H9 (cell line): ENCODE data around the gene PRSS2. TPM values are rescaled to one million over a fixed set of nuclear protein-coding genes. Genes with fewer than 3 reads are reported as not detected.

ENCODE experiments used
- DNase-seq: peaks from one replicate; pipeline ENCODE4 v3.0.0-alpha.2; 2017
- H2AFZ ChIP-seq: one replicate; pipeline ENCODE4 v1.6.1; 2013; ENCODE audit warnings: mild to moderate bottlenecking, low read length, control low read depth, moderate library complexity
- H2AK5ac ChIP-seq: 2 replicates; pipeline ENCODE4 v1.6.1; 2013; ENCODE audit warnings: low read length, control low read depth, mixed read lengths; ENCODE audit not compliant: insufficient read length
- H2BK120ac ChIP-seq: one replicate; pipeline ENCODE4 v1.6.1; 2013; ENCODE audit warnings: low read depth, mild to moderate bottlenecking, low read length, control low read depth, inconsistent platforms; ENCODE audit not compliant: poor library complexity, severe bottlenecking
- H2BK12ac ChIP-seq: 2 replicates; pipeline ENCODE4 v1.6.1; 2013; ENCODE audit warnings: low read length, control low read depth, mixed read lengths, low read depth; ENCODE audit not compliant: insufficient read length
- H2BK15ac ChIP-seq: 2 replicates; pipeline ENCODE4 v1.6.1; 2013; ENCODE audit warnings: low read depth, low read length, control low read depth
- H2BK20ac ChIP-seq: one replicate; pipeline ENCODE4 v1.6.1; 2013; ENCODE audit warnings: low read depth, mild to moderate bottlenecking, low read length, control low read depth, inconsistent platforms; ENCODE audit not compliant: poor library complexity, severe bottlenecking
- H2BK5ac ChIP-seq: 2 replicates; pipeline ENCODE4 v1.6.1; 2013; ENCODE audit warnings: low read length, control low read depth, mixed read lengths; ENCODE audit not compliant: insufficient read length
- H3K14ac ChIP-seq: 2 replicates; pipeline ENCODE4 v1.6.1; 2013; ENCODE audit warnings: low read length, control low read depth; ENCODE audit not compliant: insufficient read depth
- H3K18ac ChIP-seq: 2 replicates; pipeline ENCODE4 v1.6.1; 2013; ENCODE audit warnings: low read depth, mild to moderate bottlenecking, mixed read lengths, low read length, control low read depth; ENCODE audit not compliant: insufficient read length
- H3K23ac ChIP-seq: 2 replicates; pipeline ENCODE4 v1.6.1; 2013; ENCODE audit warnings: low read length, control low read depth, mixed read lengths, low read depth; ENCODE audit not compliant: insufficient read length
- H3K23me2 ChIP-seq: 2 replicates; pipeline ENCODE4 v1.6.1; 2013; ENCODE audit warnings: low read depth, mild to moderate bottlenecking, mixed read lengths, low read length, control low read depth; ENCODE audit not compliant: insufficient read length, poor library complexity, severe bottlenecking
- H3K27ac ChIP-seq: 2 replicates; pipeline ENCODE4 v1.5.1; 2013; ENCODE audit warnings: low read length, control low read depth, mixed read lengths, low read depth; ENCODE audit not compliant: insufficient read length
- H3K27me3 ChIP-seq: 2 replicates; pipeline ENCODE4 v1.6.1; 2013; ENCODE audit warnings: low read length, control low read depth, inconsistent platforms; ENCODE audit not compliant: insufficient read depth
- H3K4ac ChIP-seq: 2 replicates; pipeline ENCODE4 v1.6.1; 2013; ENCODE audit warnings: low read depth, mild to moderate bottlenecking, control low read depth, inconsistent platforms, low read length, moderate library complexity
- H3K4me1 ChIP-seq: 2 replicates; pipeline ENCODE4 v1.6.1; 2013; ENCODE audit warnings: low read length, control low read depth, inconsistent platforms; ENCODE audit not compliant: insufficient read depth
- H3K4me2 ChIP-seq: 2 replicates; pipeline ENCODE4 v1.6.1; 2013; ENCODE audit warnings: low read length, control low read depth, mixed read lengths; ENCODE audit not compliant: insufficient read length, insufficient read depth
- H3K56ac ChIP-seq: 2 replicates; pipeline ENCODE4 v1.6.1; 2013; ENCODE audit warnings: low read depth, mild to moderate bottlenecking, mixed read lengths, low read length, control low read depth; ENCODE audit not compliant: insufficient read length
- H3K79me1 ChIP-seq: 2 replicates; pipeline ENCODE4 v1.6.1; 2013; ENCODE audit warnings: low read depth, mild to moderate bottlenecking, moderate library complexity, low read length, control low read depth, inconsistent platforms; ENCODE audit not compliant: insufficient read depth, poor library complexity, severe bottlenecking
- H3K79me2 ChIP-seq: 2 replicates; pipeline ENCODE4 v1.6.1; 2013; ENCODE audit warnings: low read length, control low read depth, inconsistent platforms; ENCODE audit not compliant: insufficient read depth
- H3K9ac ChIP-seq: 2 replicates; pipeline ENCODE4 v1.6.1; 2013; ENCODE audit warnings: low read length, control low read depth, mixed read lengths; ENCODE audit not compliant: insufficient read length; ENCODE audit errors: extremely low read depth
- H3K9me3 ChIP-seq: one replicate; pipeline ENCODE4 v1.6.1; 2013; ENCODE audit warnings: low read depth, low read length, inconsistent platforms; ENCODE audit not compliant: control insufficient read depth
- H3T11ph ChIP-seq: one replicate; pipeline ENCODE4 v1.6.1; 2013; ENCODE audit warnings: mild to moderate bottlenecking, low read length, control low read depth, inconsistent platforms
- H4K20me1 ChIP-seq: one replicate; pipeline ENCODE4 v1.6.1; 2013; ENCODE audit not compliant: control insufficient read depth, insufficient read length, insufficient read depth
- H4K5ac ChIP-seq: 2 replicates; pipeline ENCODE4 v1.6.1; 2013; ENCODE audit warnings: low read depth, mild to moderate bottlenecking, mixed read lengths, low read length, control low read depth; ENCODE audit not compliant: insufficient read length
- H4K8ac ChIP-seq: replicated peaks from 2 replicates; pipeline ENCODE4 v1.6.1; 2013; ENCODE audit warnings: low read length, control low read depth, mixed read lengths, low read depth; ENCODE audit not compliant: insufficient read length
- H4K91ac ChIP-seq: 2 replicates; pipeline ENCODE4 v1.6.1; 2013; ENCODE audit warnings: low read depth, mild to moderate bottlenecking, moderate library complexity, mixed read lengths, low read length, control low read depth; ENCODE audit not compliant: insufficient read length
- H3K27ac Mint-ChIP-seq, 3 experiments: 2 replicates in 2 of 3; 3 replicates in 1 of 3; pipeline ENCODE4 v1.8.0; 2020 to 2021; ENCODE audit warnings: mixed read lengths in 3 of 3, mild to moderate bottlenecking in 1 of 3, moderate library complexity in 1 of 3
- H3K27me3 Mint-ChIP-seq: 2 replicates; pipeline ENCODE4 v1.8.0; 2021; ENCODE audit warnings: low read depth, mild to moderate bottlenecking, moderate library complexity, mixed read lengths
- H3K36me3 Mint-ChIP-seq, 3 experiments: 2 replicates in 2 of 3; 3 replicates in 1 of 3; pipeline ENCODE4 v1.8.0; 2020 to 2021; ENCODE audit warnings: low read depth in 3 of 3, mixed read lengths in 3 of 3; ENCODE audit not compliant: insufficient read depth in 1 of 3
- H3K4me1 Mint-ChIP-seq, 2 experiments: 2 replicates each; pipeline ENCODE4 v1.8.0; 2020; ENCODE audit warnings: mixed read lengths in 2 of 2
- H3K4me3 Mint-ChIP-seq, 2 experiments: 2 replicates in 1 of 2; 3 replicates in 1 of 2; pipeline ENCODE4 v1.8.0; 2020 to 2021; ENCODE audit warnings: mild to moderate bottlenecking in 2 of 2, mixed read lengths in 2 of 2, moderate library complexity in 1 of 2
- H3K9me3 Mint-ChIP-seq, 2 experiments: 2 replicates in 1 of 2; 3 replicates in 1 of 2; pipeline ENCODE4 v1.8.0; 2020; ENCODE audit warnings: mild to moderate bottlenecking in 2 of 2, mixed read lengths in 2 of 2, moderate library complexity in 1 of 2
- WGBS: extraction: QIAGEN DNeasy Blood & Tissue Kit; methylation state at CpG from one replicate; pipeline ENCODE4 v1.1.7; 2013; ENCODE audit warnings: missing lambda C conversion rate, low lambda C conversion rate, mixed read lengths; ENCODE audit not compliant: insufficient read length; ENCODE audit errors: extremely low coverage; 5-methylcytosine and 5-hydroxymethylcytosine counted together
- total RNA-seq: library from RNA; stranded (reverse); gene quantifications from 2 replicates; pipeline ENCODE4 v1.2.1, GENCODE V29; 2021
- TF ChIP-seq, protein P1 (sequence below): fragments of 200-600 bp; sonication (generic); conservative IDR thresholded peaks from 3 replicates; pipeline ENCODE4 v1.8.0; 2021; ENCODE audit warnings: antibody characterized with exemption, mild to moderate bottlenecking

PRSS2 gene
- total RNA-seq, 1 experiment from 2014 or later = not detected

DNA sequence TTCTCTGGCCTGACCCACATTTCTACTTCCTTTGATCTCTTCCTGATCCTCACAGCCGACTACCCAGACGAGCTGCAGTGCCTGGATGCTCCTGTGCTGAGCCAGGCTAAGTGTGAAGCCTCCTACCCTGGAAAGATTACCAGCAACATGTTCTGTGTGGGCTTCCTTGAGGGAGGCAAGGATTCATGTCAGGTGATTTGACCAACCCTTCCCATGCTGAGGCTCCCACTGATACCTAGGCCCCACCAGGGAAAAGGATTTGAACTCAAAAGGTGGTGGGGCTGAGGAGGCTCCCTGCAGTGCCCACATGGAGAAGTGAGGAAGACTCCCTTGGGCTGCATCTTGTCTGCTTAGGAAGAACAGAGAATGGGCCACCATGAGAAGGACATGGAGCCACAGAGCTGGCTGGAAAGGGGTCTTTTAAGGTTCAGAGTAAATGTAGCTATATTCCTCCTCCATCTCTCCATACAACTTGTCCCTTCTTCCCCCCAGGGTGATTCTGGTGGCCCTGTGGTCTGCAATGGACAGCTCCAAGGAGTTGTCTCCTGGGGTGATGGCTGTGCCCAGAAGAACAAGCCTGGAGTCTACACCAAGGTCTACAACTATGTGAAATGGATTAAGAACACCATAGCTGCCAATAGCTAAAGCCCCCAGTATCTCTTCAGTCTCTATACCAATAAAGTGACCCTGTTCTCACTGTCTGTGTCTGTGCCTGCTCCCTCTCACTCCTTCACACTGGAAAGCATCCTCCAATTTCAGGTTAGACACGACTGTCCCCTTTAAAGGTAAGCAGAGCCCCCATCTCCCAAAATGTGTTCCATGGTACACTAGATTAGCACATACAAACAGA lies 18.2 kb upstream of the PRSS2 start:
- Histone ChIP-seq H3K56ac (no peak overlapping the region), H2AK5ac (no peak overlapping the region), H2BK5ac (no peak overlapping the region), H3K79me2 (no peaks in the 10 kb centered on the region), H4K20me1 (no peaks in the 10 kb centered on the region), H3K27ac (no peak overlapping the region), H3T11ph (no peak overlapping the region), H4K5ac (no peak overlapping the region), H3K23ac (no peak overlapping the region), H3K4ac (no peak overlapping the region), H3K4me1 (no peaks in the 10 kb centered on the region; the same call in 1 of the 2 replicates), H2BK120ac (no peak overlapping the region), H3K27me3 (no peaks in the 10 kb centered on the region), H3K9me3 (no peaks in the 10 kb centered on the region), H4K91ac (no peak overlapping the region), H3K79me1 (no peaks in the 10 kb centered on the region), H2BK12ac (no peak overlapping the region), H3K4me2 (no peak overlapping the region), H2BK20ac (no peak overlapping the region), H3K9ac (no peak overlapping the region), H3K18ac (no peak overlapping the region), H3K23me2 (no peaks in the 10 kb centered on the region), H2BK15ac (no peak overlapping the region), H4K8ac (no peak overlapping the region), H3K14ac (no peak overlapping the region), H2AFZ (no peak overlapping the region)
- Mint-ChIP-seq H3K36me3 (no peaks in the 10 kb centered on the region; a peak in 1 of 7 replicates), H3K4me3 (no peak overlapping the region), H3K27me3 (peaks cover 11% of the 10 kb centered on the region), H3K9me3 (peaks cover 0 to 3% of the 10 kb centered on the region in 2 experiments; a peak in 2 of 5 replicates), H3K4me1 (peaks cover 0 to 6% of the 10 kb centered on the region in 2 experiments; a peak in 1 of 4 replicates), H3K27ac (no peak overlapping the region)
- TF ChIP-seq, protein P1, sequence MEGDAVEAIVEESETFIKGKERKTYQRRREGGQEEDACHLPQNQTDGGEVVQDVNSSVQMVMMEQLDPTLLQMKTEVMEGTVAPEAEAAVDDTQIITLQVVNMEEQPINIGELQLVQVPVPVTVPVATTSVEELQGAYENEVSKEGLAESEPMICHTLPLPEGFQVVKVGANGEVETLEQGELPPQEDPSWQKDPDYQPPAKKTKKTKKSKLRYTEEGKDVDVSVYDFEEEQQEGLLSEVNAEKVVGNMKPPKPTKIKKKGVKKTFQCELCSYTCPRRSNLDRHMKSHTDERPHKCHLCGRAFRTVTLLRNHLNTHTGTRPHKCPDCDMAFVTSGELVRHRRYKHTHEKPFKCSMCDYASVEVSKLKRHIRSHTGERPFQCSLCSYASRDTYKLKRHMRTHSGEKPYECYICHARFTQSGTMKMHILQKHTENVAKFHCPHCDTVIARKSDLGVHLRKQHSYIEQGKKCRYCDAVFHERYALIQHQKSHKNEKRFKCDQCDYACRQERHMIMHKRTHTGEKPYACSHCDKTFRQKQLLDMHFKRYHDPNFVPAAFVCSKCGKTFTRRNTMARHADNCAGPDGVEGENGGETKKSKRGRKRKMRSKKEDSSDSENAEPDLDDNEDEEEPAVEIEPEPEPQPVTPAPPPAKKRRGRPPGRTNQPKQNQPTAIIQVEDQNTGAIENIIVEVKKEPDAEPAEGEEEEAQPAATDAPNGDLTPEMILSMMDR = no peak
- WGBS = no CpG with 5 or more reads among the region's 3 CpGs
- no peak for DNase-seq
